GM12801 (cell line): ENCODE data around the gene POLN.

Source experiments
- CTCF ChIP-seq: IDR thresholded peaks from one replicate; pipeline ENCODE4 v1.5.1; 2011; ENCODE audit warnings: control low read depth; ENCODE audit not compliant: insufficient read length; ENCODE audit errors: extremely low read depth

Gene POLN

GRCh38 chr4:2254665-2255500, 13.0 kb upstream of the POLN start:
- TF ChIP-seq CTCF: no peak

GRCh38 chr4:2253160-2254084, 11.5 kb upstream of the POLN start:
- TF ChIP-seq CTCF: no peak

GRCh38 chr4:2252530-2253091, 10.7 kb upstream of the POLN start:
- no peak for TF ChIP-seq CTCF

GRCh38 chr4:2251795-2252529, 10.0 kb upstream of the POLN start:
- no peak for TF ChIP-seq CTCF

GRCh38 chr4:2251073-2251794, 9.3 kb upstream of the POLN start:
- no peak for TF ChIP-seq CTCF

- no peak for TF ChIP-seq CTCF
Measured at GRCh38 chr4:2250357-2251072, 8.6 kb upstream of the POLN start.
